ENCODE results near the gene ROBO1.

ROBO1 gene

DNA sequence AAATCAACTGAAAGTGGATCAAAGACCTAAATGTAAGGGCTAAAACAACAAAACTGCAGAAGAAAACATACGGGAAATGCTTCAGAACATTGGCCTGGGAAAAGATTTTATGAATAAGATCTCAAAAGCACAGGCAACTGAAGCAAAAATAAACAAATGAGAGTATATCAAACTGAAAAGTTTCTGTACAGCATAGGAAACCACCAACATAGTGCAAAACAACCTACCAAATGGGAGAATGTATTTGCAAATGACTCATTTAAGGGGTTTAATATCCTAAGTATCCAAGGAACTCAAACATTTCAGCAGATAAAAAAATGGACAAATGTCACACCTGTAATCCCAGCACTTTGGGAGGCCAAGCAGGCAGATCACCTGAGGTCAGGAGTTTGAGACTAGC lies 489.1 kb downstream of the ROBO1 start:
- H3K4me3 ChIP-seq = no peak overlapping the region
- H3K27ac ChIP-seq = no peak overlapping the region

DNA sequence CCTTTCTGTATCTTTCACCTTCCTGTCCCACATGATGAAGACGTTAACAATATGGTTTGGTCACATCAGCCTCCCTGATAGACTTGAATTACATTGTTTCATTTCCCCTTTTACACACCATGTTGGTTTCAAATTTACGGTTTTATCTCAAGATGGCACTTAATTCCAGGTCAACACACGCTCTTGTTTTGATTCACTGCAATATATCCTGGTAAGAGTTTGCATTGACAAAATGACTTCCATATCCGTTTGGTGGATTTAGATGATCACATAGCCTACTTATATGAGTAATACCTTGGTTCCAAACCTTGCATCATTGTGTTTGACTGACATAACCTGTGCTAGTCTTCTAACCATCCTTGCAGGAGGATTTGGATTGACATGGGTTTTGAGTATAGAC lies 499.4 kb downstream of the ROBO1 start:
- H3K4me3 ChIP-seq = no peak overlapping the region
- H3K27ac ChIP-seq = no peak overlapping the region

DNA sequence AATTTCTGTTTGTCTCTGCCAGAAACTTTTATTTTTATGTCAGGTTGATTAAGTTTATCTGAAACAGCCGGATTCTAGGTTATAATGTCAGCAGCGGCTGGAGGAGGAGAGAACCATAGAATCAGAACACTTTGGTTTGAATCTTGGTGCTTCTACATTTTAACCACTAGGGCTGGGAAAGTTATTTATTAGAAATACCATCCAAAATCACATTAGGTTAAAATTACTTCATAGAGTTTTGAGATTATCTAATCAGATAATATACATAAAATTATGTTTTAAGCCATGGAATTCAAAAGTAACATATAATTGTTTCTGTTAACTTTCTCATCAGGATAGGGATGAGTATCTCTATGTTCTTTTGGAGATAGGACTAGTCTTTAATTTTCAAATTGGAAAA lies 502.9 kb downstream of the ROBO1 start:
- Histone ChIP-seq H3K27ac (no peak overlapping the region), H3K4me3 (no peak overlapping the region)

DNA sequence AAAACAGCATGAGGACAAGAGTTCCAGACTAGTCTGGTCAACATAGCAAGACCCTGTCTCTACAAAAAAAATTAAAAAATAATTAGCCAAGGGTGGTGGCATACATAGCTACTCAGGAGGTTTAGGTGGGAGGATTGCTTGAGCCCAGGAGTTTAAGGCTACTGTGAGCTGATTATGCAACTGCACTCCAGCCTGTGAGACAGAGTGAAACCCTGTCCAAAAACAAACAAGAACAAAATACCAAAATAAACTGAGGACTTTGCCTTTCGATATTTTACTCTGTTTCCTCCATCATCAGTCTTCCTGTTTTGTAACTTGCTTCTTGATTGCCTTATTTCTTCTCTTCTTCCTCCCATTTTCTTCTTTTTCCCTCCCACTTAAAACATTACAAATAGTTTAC lies 504.4 kb downstream of the ROBO1 start:
- H3K27ac ChIP-seq = no peak overlapping the region
- H3K4me3 ChIP-seq = no peak overlapping the region

DNA sequence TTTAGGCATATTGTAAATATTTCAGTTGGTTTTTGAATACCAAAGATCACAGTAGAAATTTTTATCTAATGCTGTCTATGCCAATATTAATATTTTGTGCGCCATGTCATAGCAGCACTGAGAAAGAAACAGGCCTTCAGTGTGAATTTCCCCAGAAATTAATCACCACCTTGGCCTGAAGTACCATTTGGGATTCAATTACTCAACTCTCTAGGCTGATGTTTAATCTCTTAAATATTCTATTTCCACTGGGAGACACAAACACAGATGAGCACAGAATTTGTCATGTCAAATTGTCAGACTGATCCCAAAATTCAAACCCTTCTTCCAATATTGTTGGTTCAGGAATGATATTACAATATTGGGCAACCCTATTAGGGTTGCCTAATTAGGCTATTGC lies 509.3 kb downstream of the ROBO1 start:
- H3K4me3 ChIP-seq = no peak overlapping the region
- H3K27ac ChIP-seq = peak overlapping the region in 1 of 21 experiments; percentile 38

DNA sequence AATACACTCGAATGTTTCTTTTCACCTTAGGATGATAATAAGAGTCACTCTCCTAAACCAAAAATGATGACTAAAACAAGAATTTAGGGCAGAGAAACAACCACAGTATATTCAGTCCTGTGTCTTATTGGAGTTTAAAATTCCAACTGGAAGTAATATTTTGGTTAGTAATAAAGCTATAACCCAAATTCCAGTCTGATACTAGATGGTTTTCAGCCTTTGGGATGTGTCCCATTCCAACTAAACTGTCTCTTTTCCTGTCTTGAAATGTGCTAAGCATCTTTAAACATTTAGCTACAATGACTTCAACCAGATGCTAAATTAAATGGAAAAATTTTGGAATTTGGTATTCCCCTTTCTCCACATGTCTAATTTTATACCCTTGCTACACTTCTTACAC lies 510.0 kb downstream of the ROBO1 start:
- Histone ChIP-seq H3K27ac (peak overlapping the region in 2 of 21 experiments; percentile 3 to 22), H3K4me3 (no peak overlapping the region)

DNA sequence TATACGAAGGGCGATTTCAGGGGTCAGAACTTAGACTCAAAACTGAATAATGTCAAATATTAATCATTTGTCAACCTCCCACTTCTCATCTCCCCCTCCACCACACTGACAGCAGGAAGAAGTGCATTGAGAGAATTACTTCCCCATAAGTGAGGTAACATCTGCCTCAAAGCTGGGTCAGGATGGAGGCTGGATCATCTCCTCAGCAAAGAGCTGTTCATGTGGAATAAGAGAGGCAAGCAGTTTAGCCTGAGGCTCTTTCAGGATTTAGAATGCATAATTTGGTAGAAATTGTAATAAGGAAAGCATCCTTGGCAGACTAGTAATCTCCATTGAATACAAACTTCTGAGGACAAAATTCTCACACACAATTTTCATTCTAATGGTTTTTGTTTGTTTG lies 512.1 kb downstream of the ROBO1 start:
- Histone ChIP-seq H3K27ac (no peak overlapping the region), H3K4me3 (no peak overlapping the region)

DNA sequence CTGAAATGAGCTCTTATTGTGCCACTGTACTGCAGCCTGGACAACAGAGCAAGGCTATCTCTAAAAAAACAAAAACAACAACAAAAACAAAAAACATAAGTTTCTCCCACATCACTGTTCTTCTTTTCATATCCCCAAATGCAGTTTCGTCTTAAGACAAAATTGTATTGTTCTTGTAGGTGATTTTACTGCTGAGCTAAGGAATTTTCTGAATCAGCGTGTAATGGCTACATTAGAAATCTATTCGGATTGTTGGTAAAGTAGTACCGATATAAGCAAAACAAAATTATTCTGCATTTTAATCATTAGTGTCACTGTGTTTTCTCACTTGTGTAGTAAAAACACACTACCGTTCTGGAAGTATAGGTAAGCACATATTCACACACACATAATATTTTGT lies 512.5 kb downstream of the ROBO1 start:
- Histone ChIP-seq H3K4me3 (no peak overlapping the region), H3K27ac (no peak overlapping the region)

DNA sequence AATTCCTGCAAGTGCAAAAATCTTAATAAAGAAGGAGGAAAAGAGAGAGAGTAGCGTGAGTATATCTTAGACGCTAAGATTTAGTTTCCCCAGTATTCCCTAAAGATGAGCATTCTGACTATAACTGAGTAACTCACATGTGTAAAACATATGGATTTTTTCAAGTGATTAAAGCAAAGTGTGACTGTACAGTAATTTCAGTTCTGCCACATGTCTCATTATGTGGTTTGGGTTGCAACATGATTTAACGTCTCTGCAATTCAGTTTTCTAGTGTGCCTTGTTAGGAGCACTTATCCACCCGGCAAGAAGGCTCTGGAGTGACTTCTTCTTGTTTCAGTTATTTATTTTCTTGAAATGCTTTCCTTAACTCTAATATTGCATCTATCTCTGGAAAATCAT lies 514.1 kb downstream of the ROBO1 start:
- no peak overlapping the region for H3K4me3 ChIP-seq
- H3K27ac ChIP-seq = no peak overlapping the region

DNA sequence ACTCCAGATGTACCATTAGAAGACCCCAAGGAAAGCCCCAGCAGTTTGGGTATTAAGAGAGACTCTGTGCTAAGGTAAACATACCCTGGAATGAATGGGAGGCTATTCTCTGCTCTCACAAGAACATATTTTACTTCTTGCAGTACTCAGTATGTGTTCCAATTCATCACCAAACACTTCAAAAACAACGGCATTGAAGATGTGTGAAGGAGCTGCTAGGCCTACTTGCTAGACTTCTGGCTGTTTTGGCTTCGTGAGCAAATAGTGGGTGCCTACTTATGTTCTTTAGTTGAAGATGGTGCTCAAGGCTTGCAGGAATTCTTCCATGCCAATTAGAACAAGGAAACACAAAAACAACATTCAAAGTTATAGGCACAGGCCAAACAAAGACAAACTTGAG lies 514.5 kb downstream of the ROBO1 start:
- no peak overlapping the region for H3K4me3 ChIP-seq
- peak overlapping the region in 1 of 21 experiments; percentile 21 for H3K27ac ChIP-seq

DNA sequence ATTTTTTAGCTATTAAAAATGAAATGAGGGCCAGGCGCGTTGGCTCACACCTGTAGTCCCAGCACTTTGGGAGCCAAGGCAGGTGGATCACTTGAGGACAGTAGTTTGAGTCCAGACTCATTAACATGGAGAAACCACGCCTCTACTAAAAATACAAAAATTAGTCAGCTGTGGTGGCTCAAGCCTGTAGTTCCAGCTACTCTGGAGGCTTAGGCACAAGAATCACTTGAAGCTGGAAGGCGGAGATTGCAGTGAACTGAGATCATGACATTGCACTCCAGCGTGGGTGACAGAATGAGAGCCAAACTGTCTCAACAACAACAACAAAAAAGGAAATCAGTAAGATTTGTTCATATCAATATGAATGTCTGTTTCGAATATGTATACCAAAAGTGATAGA lies 517.1 kb downstream of the ROBO1 start:
- H3K27ac ChIP-seq = no peak overlapping the region
- H3K4me3 ChIP-seq = no peak overlapping the region

DNA sequence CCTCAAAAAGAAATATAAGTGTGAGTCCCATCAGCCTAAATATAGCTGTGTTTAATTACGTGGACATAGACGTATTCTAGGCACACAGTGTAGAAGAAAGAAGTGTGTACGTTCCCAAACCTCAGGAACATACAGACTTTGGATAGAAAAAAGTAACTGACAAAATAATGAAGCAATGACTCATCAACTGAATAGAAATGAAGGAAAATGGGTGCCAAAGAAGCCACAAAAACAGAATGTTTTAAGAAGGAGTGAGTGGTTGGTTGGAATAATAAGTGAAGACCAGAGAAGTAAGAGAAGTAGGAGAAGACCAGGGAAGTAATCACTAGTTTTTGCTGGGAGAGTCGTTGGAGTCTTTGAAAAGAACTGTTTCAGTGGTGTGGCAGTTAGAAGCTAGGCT lies 518.1 kb downstream of the ROBO1 start:
- no peak overlapping the region for H3K27ac ChIP-seq
- no peak overlapping the region for H3K4me3 ChIP-seq

DNA sequence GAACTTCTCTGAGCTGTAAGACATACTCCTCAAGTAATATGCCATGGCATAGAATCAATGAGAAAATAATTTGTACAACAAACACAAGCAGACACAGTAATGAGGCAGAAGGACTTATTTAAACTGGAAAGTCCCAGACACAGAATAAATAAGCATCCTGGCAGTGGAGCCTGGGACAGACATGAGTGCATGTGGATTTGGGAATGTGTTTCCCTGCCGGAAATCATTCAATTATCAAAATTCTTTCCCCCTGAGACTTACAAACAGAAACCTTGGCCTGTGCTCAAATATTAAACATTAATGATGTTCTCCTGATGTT lies 520.1 kb downstream of the ROBO1 start:
- H3K27ac ChIP-seq = peak overlapping the region in 4 of 21 experiments; percentile 3 to 61 (median 34)

DNA sequence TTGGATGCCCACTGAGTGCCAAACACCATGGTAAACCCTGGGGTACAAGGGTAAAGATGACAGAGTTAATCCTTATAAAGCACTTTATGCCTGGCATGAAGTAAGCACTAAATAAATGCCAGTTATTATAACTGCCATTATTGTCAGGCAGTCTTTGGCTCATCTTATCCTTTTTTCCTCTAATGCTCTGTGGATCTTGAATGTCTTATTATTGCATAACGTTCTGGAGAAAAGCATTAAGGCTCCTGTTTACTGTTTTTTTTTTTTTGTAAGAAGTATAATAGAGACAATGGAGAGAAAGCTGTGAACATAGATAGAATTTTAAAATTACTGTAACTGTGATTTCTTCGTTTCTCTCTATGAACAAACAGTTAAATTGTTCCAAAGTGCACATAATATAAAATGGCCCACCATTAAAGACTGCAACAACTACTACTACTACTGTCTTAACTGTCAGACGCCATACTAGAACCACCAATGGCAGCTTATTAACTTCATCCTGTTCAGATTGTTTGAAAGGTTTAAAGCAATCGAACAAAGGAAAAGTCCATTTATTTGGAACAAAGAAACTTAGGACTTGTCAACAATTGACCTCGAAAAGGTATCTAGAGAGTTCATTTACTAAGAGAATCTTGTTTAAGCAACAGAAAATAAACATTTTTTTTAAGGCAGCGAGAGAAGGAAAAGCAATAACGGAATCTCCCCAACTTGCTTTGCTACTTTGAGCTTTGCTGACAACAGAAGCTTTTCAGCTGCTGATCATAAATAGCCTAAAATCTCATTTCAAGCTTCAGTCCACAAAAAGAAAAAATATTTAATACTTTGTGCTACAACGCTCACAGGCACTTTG lies 520.7 kb downstream of the ROBO1 start:
- Histone ChIP-seq H3K4me3 (no peak overlapping the region), H3K27ac (peak overlapping the region in 4 of 21 experiments; percentile 3 to 61 (median 34))

More for the DNA sequence above, 520.1 kb downstream of the ROBO1 start:
- no peak overlapping the region for H3K4me3 ChIP-seq

DNA sequence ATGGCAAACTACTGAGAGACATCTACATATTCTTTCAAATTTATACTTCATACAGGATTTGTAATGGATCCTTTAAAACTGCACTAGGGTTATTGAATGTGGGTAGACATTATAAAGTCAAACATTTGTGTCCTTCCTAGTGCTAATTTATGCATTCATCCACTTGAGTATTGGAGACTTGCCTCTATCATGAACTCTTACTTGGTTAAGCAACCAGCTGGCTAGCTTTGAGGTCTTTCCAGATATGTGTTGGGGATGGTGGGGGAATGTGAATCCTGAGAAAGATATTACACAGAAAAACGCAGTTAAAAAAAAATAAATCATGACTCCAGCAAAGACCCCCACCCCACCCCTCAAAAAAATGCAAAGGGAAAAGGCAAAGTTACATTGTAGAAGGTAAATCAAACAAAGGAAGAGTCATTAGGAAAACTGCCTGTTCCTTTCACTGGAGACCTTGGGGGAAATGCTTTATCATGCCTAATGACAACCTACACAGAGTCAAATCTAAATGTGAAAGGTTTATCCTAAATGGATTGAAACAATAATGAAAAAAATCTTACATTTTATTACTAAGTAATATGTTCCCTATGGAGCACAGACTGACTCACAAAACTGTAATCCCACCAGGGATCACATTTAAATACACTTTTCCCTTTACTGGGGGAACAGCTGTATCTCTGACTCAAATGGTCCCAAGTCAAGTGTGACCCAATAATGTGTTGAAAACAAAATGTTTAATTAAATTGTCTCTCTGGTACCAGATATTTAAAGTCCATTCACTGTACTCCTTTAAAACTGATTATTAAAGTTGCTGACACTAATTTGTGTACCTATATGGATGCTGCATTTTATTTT lies 522.3 kb downstream of the ROBO1 start:
- Histone ChIP-seq H3K4me3 (no peak overlapping the region), H3K27ac (no peak overlapping the region)

DNA sequence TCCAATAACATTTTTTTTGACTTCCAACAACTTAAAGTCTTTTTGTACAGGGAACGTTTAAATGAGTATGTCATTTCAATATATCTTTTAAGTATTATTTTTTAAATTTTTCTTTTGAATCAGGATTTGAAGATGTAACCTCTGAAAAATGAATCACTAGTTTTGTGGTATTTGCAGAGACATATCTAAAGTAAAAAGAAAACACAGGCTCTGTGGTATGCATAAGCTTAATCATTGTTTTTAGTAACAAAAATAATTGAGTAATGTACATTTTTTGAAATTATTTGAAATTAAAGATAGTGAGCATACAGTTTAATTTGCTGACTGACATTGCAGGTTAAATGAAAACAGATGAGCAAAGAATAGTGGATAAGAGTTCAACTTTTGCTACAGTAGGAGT lies 531.3 kb downstream of the ROBO1 start:
- H3K27ac ChIP-seq = no peak overlapping the region
- H3K4me3 ChIP-seq = no peak overlapping the region

DNA sequence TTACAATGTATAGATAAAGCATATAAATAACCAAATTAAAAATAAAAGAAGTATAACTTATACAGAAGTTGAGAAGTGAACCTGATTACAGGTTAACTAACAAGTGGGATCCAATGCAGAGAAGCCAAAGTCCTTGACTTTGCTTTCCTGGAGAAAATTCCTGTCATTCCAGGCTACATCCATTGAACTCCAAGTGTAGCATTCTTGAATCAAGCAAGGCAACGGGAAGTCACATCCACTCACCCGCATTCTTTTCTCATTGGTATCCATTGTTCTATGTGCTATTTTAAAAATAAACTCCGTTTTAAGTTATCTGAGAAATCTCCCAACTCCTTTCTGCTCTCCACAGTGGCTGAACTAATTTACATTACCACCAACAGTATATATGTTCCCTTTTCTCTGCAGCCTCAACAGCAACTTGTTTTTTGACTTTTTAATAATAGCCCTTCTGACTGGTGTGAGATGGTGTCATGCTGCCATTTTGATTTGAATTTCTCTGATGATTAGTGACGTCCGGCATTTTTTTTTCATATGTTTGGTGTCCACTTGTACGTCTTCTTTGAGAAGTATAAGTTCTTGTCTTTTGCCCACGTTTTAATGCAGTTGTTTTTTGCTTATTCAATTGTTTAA lies 534.3 kb downstream of the ROBO1 start:
- H3K27ac ChIP-seq = no peak overlapping the region
- H3K4me3 ChIP-seq = no peak overlapping the region

DNA sequence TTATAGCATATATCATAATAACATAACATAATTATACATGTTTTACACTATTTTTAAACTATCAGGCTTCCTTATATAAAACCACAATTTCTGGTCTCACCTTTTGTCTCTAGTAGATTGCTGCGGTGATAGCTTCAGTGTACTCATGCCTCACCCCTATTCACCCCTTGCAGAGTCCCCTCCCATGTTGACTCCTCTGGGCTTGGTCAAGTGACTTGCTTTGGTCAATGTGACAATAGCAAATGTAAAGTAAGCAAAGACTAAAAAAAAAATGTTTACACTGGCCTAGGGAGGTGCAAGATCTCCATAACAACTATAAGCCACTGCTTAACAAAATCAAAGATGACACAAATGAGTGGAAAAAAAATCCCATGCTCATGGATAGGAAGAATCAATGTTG lies 537.5 kb downstream of the ROBO1 start:
- H3K27ac ChIP-seq = no peak overlapping the region

DNA sequence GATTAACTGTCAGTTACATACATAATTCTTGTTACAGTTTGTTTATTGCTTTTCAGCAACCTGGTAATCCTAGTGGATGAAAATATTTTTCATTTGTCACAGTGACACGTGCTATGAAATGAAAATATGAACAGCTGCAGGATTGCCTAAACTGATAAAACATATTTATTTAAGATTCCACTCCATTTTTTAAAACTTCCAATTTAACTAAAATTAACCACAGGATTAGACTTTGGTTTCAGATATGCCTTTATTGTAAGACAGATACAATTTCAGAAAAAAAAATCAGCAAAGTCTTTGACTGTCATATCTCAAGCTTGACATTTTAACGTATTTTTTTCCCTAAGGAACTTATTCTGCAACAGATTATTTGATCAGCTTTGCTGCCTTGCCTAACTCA lies 550.7 kb downstream of the ROBO1 start:
- no peak overlapping the region for H3K4me3 ChIP-seq
- H3K27ac ChIP-seq = no peak overlapping the region

More for the DNA sequence above, 537.5 kb downstream of the ROBO1 start:
- no peak overlapping the region for H3K4me3 ChIP-seq

DNA sequence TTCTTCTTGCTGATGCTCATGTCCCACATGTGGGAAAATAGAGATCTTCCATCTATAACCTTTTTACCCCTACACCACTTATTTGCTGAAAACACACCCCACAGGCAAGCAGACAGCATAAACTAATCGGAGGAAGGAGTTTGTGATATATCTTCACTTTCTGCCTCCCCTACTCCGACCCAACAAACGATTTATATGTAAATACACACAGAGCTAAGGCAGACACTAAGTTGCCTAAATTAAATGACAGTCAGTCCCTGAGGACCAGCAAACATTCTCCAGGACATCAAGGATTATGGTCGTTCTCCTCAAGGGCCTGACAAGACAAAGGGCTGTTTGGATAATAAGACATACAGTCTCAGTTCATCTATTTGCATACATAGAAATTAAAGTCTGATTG lies 552.5 kb downstream of the ROBO1 start:
- no peak overlapping the region for H3K27ac ChIP-seq

More for the DNA sequence above, 552.5 kb downstream of the ROBO1 start:
- no peak overlapping the region for H3K4me3 ChIP-seq

All from skin epidermis (tissue), 12 donors.